Measurements from ENCODE around the gene SURF6. TPM values are rescaled to one million over a fixed set of nuclear protein-coding genes. Genes with fewer than 3 reads are reported as not detected.
"Not testable (repeated sequence)": the region's sequence is repeated elsewhere in the genome, so short reads cannot be mapped to it uniquely, and the experiment has no call there.

The SURF6 gene
- total RNA-seq, 1 donor from 2014 or later, result 23.9 TPM

- H3K9me3 Mint-ChIP-seq, result no peaks in the 10 kb centered on the region
- intact Hi-C loops (cut with micrococcal nuclease), result no loop called here
Measured at GRCh38 chr9:133304158-133304470, 31.9 kb downstream of the SURF6 start.

GRCh38 chr9:133303266-133304157, 32.5 kb downstream of the SURF6 start:
- Mint-ChIP-seq H3K27me3 (peaks cover 5% of the 10 kb centered on the region), H3K9me3 (no peaks in the 10 kb centered on the region), H3K27ac (no peak overlapping the region), H3K4me3 (no peak overlapping the region), H3K4me1 (no peaks in the 10 kb centered on the region), H3K36me3 (ENCODE audit: low read depth) (no peaks in the 10 kb centered on the region)
- intact Hi-C loops (cut with micrococcal nuclease), result no loop called here
- ChIA-PET POLR2A (no interaction called here), CTCF (no interaction called here)
- no peak for ATAC-seq (ENCODE audit: low read depth)
- no peak for DNase-seq
- TF ChIP-seq, protein P1, sequence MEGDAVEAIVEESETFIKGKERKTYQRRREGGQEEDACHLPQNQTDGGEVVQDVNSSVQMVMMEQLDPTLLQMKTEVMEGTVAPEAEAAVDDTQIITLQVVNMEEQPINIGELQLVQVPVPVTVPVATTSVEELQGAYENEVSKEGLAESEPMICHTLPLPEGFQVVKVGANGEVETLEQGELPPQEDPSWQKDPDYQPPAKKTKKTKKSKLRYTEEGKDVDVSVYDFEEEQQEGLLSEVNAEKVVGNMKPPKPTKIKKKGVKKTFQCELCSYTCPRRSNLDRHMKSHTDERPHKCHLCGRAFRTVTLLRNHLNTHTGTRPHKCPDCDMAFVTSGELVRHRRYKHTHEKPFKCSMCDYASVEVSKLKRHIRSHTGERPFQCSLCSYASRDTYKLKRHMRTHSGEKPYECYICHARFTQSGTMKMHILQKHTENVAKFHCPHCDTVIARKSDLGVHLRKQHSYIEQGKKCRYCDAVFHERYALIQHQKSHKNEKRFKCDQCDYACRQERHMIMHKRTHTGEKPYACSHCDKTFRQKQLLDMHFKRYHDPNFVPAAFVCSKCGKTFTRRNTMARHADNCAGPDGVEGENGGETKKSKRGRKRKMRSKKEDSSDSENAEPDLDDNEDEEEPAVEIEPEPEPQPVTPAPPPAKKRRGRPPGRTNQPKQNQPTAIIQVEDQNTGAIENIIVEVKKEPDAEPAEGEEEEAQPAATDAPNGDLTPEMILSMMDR (IDR thresholded peaks at IDR 0.05), result no peak

More at GRCh38 chr9:133304158-133304470, 31.9 kb downstream of the SURF6 start:
- Mint-ChIP-seq H3K27ac (no peak overlapping the region), H3K36me3 (ENCODE audit: low read depth) (no peaks in the 10 kb centered on the region), H3K4me1 (no peaks in the 10 kb centered on the region), H3K27me3 (peaks cover 5% of the 10 kb centered on the region), H3K4me3 (no peak overlapping the region)
- POLR2A ChIA-PET, result no interaction called here
- TF ChIP-seq, protein P1 (IDR thresholded peaks at IDR 0.05), result no peak
- DNase-seq, result no peak
- CTCF ChIA-PET, result no interaction called here
- no peak for ATAC-seq (ENCODE audit: low read depth)

- ChIA-PET POLR2A (no interaction called here), CTCF (no interaction called here)
- DNase-seq, result no peak
- intact Hi-C loops (cut with micrococcal nuclease), result no loop called here
- Mint-ChIP-seq H3K27ac (no peak overlapping the region), H3K9me3 (no peaks in the 10 kb centered on the region), H3K4me1 (no peaks in the 10 kb centered on the region), H3K27me3 (peaks cover 9% of the 10 kb centered on the region), H3K4me3 (no peak overlapping the region), H3K36me3 (ENCODE audit: low read depth) (no peaks in the 10 kb centered on the region)
- ATAC-seq (ENCODE audit: low read depth), result no peak
- TF ChIP-seq, protein P1 (IDR thresholded peaks at IDR 0.05), result no peak
Measured at GRCh38 chr9:133301253-133302230, 34.4 kb downstream of the SURF6 start.

DNA sequence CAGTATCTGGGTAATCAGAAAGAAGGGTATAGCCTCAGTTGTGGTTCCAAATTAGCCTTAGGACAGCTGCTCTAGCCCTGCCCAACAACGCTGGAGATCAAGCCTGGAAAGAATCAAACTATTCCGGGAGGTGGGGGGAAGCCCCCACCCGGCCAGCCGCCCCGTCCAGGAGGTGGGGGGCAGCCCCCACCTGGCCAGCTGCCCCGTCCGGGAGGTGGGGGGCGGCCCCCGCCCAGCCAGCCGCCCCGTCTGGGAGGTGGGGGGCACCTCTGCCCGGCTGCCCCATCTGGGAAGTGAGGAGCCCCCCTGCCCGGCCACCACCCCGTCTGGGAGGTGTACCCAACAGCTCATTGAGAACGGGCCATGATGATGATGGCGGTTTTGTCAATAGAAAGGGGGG, 36.0 kb downstream of the SURF6 start:
- ATAC-seq (ENCODE audit: low read depth); intact Hi-C loops (cut with micrococcal nuclease); H3K4me3 Mint-ChIP-seq; H3K36me3 Mint-ChIP-seq (ENCODE audit: low read depth); DNase-seq; H3K27ac Mint-ChIP-seq; H3K9me3 Mint-ChIP-seq; POLR2A ChIA-PET; H3K4me1 Mint-ChIP-seq: not testable (repeated sequence)
- peaks cover 15% of the 10 kb centered on the region for H3K27me3 Mint-ChIP-seq
- CTCF ChIA-PET, result interaction anchor here (0.7 kb wide), 2 partner anchors 398 to 770 kb away, joined by 3 to 4 read pairs; no protein-coding TSS in a partner anchor

DNA sequence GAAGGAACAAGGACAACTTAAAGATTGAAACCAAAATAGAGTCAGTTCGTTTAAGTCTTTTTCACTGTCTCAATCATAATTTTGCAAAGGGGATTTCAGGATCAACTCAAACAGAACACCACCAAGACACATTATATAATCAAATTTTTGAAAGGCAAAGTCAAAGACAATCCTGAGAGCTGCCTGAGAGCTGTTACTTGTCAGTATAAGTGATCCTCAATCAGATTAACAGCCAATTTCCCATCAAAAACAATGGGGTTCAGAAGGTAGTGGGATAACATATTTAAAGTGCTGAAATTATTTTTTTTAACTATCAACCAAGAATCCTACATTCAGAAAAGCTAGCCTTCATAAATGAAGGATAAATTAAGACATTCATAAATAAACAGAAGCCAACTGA, 41.7 kb downstream of the SURF6 start:
- Mint-ChIP-seq H3K4me1 (no peaks in the 10 kb centered on the region), H3K27ac (no peak overlapping the region), H3K9me3 (peaks cover 30% of the 10 kb centered on the region), H3K36me3 (ENCODE audit: low read depth) (no peaks in the 10 kb centered on the region), H3K27me3 (peaks cover 31% of the 10 kb centered on the region), H3K4me3 (no peak overlapping the region)
- DNase-seq, result no peak
- CTCF ChIA-PET, result no interaction called here
- POLR2A ChIA-PET, result no interaction called here
- intact Hi-C loops (cut with micrococcal nuclease), result no loop called here
- TF ChIP-seq, protein P1 (IDR thresholded peaks at IDR 0.05), result no peak
- ATAC-seq (ENCODE audit: low read depth), result no peak
